HG02610 (cell line): ENCODE measurements around the gene CAPN5.

ENCODE experiments used
- ATAC-seq: cut with Tn5 transposase; IDR thresholded peaks from one replicate; pipeline ENCODE4 v1.9.1; 2021; ENCODE audit warnings: mild to moderate bottlenecking, moderate library complexity; ENCODE audit not compliant: unreplicated experiment

CAPN5 gene

DNA sequence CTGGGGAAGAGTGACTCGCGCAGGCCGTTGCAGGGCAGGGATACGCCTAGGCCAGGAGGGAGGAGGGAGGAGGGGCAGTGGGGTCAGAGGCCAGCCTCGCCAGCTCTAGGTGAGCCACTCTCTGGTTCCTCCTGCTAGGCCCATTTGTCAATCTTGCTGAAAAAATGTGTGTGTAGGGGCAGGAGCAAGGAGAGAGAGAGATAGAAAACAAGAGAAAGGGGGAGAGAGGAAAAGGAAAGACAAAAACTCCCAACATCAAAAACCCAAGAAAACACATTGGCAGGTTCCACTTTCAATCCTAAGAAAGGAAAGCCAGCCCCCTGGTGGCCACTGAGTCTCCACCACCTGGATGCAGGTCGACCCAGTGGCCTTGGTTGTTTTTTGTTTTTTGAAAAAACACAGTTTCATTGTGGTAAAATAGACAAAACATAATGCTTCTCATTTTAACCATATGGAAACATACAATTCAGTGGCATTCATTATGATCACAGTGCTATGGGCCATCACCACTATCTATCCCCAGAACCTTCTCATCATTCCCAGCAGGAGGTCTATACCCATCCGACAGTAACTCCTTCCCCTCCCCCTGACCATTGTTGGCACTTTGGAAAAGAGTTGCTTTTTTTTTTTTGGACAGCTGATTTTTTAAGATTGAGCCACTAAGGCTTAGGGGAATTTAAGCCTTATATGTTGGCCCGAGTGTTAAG is 46.8 kb downstream of the CAPN5 start:
- no peak for ATAC-seq

DNA sequence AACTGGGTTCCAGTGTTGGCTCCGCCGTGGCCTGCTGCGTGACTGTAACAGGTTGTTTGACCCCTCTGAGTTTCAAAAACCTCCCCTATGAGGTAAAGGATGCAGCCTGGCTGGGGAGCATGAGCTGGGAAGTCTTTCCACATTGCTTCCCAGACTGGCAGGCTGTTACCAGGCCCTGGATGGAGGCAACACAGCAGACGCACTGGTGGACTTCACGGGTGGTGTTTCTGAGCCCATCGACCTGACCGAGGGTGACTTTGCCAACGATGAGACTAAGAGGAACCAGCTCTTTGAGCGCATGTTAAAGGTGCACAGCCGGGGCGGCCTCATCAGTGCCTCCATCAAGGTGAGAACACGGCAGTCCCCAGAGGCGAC is 47.3 kb downstream of the CAPN5 start:
- ATAC-seq: no peak

DNA sequence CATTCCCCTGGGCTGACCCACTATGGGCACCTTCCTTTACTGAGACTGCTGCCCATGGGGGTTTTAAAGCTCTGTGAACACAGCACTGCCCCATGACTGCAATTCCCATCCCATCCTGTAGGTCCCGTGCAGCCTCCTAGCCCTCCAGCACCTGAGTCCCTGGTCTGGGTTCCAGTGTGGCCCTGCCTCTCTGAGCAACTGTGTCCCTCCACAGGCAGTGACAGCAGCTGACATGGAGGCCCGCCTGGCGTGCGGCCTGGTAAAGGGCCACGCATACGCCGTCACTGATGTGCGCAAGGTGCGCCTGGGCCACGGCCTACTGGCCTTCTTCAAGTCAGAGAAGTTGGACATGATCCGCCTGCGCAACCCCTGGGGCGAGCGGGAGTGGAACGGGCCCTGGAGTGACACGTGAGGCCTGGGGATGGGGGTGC is 48.4 kb downstream of the CAPN5 start:
- ATAC-seq: no peak

DNA sequence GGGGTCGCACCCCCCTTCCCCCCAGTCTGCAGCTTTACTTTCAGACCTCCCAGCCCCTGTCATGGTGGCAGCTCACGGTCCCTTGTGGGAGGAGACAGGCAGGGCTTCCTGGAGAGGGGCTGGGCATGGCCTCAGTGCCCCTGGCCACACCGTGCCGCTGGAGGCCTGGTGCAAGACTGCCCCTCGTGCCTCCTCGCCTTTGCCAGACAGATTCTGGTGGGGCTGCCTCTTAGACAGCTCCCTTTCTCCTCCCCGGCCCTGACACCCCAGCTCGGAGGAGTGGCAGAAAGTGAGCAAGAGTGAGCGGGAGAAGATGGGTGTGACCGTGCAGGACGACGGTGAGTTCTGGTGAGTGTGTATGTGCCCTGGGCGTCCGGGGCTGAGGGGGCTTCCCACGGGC is 49.2 kb downstream of the CAPN5 start:
- ATAC-seq: no peak

DNA sequence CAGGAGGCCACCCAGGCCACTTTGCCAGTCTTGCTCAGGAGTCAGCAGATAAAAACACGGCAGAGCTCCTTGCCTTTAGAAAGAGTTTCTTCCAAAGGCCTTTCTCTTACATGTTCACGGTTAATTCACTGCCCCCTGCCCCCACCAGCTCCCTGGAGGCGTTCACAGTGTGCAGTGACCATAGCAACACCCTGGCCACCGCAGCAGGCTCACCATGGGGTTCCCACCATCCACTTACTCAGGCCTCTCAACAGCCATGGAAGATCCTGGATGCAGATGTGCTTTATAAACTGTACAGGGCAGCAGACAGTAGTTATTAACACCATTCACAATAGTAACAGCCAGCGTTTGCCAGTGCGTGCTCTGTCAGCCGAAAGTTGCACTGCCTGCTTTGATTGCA is 50.7 kb downstream of the CAPN5 start:
- ATAC-seq: no peak

DNA sequence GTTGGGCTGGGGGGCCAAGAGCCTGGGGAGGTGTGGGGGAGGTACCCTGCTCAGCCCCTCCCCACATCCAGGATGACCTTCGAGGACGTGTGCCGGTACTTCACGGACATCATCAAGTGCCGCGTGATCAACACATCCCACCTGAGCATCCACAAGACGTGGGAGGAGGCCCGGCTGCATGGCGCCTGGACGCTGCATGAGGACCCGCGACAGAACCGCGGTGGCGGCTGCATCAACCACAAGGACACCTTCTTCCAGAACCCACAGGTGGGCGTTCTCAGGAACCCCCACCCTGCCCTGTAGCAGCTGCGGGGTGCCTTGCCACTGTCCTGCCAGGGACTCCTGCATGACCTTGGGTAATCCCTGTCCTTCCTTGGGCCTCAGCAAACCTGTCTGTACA is 51.3 kb downstream of the CAPN5 start:
- ATAC-seq: no peak

DNA sequence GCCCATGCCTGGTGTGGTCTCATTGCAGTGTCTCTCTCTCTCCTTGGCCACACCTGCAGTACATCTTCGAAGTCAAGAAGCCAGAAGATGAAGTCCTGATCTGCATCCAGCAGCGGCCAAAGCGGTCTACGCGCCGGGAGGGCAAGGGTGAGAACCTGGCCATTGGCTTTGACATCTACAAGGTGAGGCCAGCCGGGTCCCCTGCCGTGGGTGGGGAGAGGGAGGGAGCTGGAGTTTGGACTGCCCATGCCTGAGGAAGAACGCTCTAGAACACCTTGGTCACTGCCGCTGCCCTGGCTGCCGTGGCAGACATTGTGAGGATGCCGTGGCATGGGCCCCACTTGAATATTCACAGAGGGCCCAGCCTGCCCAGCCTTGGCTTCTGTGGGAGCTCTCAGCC is 52.2 kb downstream of the CAPN5 start:
- ATAC-seq: no peak

DNA sequence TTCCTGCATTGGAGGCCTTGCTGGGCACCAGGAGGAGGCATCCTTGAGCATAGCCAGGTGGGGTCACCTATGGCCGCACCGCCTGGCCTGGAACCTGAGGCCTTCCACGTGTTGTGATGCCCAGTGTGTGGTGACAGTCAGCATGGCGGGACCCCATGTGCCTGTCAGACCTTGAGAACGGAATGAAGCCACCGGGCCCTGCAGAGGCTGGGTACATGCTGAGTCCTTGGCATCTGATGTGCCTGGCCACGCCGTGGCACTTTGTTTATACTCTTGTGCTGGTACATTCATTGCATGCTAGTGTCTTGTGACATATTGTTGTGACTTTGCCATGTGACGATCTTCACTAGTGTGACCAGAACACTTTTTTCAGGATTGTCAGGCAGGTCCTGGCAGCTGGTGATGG is 52.8 kb downstream of the CAPN5 start:
- no peak for ATAC-seq

DNA sequence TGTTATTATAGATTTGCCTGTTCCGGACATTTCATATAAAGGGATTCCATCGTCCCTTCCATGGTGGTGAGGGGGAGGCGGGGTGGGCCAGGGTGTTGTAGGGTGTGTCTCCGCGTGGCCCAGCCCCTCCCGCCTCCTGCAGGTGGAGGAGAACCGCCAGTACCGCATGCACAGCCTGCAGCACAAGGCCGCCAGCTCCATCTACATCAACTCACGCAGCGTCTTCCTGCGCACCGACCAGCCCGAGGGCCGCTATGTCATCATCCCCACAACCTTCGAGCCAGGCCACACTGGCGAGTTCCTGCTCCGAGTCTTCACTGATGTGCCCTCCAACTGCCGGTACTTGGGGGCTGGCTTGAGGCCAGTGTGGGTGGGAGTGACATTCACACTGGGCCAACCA is 53.8 kb downstream of the CAPN5 start:
- ATAC-seq: no peak

DNA sequence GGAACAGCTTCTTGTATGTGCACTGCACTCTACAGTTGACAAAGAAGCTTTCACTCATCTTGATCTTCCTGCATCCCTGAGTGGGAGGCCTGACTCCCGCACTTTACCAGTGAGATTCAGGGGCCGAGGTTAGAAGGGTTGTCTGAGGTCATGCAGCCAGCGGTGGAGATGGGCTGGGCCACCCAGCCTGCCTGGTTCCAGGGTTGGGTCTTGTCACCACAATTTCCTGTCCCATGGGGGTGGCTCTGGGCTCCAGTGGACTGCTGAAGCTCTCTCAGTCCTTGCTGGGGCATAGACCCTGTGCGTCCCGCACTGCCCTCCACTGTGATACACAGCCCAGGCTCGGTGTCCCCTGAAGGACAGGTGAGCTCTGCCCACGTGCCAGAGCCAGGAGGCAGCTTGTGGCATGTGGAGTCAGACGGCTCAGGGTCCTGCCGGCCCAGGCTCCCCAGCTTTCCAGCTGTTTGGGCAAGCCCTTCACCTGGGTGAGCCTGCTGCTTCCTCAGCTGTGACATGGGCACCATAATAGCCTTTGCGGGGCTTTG is 54.4 kb downstream of the CAPN5 start:
- ATAC-seq: no peak

DNA sequence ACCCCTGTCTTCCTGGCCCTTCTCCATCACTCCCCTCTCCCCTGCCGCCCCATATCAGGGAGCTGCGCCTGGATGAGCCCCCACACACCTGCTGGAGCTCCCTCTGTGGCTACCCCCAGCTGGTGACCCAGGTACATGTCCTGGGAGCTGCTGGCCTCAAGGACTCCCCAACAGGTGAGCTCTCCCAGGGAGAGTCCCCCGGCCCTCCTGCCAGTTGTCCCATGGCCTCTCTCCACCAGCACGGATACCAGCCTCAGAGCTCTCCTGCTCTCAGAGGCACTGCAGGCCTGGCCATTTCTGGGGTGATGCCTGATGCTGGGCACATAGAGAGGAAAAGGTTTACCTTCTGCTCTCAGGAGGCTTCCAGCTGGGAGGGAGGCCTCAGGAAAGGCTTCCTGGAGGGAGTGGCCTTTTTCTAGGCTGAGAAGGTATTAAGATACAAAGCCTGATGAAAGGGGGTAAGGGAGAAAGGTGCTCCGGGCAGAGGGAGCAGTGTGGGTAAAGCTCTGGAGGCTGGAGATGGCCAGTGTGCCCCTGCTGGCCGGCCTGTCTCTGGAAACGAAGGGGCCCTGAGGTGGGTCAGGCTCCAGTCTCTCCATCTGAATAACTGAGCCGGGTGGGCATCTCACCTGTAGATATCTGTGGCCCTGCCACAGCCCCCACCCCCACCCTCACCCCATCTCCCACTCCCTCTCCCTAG is 55.3 kb downstream of the CAPN5 start:
- no peak for ATAC-seq

DNA sequence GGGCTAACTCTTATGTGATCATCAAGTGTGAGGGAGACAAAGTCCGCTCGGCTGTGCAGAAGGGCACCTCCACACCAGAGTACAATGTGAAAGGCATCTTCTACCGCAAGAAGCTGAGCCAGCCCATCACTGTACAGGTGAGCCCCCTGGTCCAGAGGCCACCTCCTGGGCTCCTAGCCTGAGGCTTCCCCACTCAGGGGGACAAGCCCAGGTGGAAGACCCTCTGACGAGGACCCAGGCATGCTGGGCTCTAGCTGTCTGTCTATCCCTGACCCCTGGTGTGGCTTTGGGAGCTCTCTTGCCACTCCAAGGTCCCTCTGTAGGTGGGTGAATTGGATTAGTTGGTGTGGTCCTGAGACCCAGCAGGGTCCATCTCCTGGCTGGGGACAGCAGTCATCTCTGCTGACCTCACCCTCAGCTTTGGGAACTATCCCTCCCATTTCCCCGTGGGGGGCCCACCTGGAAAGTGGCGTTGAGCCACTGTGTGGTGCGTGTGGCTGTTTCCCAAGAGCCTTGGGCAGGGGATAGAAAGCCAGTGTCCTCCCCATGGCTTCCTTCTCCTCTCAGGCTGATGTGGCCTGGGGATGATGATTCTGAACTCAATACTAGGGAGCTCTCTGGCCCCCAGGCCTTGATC is 55.9 kb downstream of the CAPN5 start:
- ATAC-seq: no peak

DNA sequence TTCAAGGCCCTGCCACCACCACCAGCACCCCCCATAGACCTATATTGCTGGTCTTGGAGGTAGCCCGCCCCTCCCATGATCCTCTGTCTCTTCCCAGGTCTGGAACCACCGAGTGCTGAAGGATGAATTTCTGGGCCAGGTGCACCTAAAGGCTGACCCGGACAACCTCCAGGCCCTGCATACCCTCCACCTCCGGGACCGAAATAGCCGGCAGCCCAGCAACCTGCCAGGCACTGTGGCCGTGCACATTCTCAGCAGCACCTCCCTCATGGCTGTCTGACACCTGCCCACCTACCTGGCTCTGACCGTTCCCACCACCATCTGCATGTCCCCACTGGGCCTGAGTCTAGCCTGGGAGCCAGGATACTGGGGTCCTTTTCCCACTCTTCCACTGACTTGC is 56.8 kb downstream of the CAPN5 start:
- ATAC-seq: no peak

DNA sequence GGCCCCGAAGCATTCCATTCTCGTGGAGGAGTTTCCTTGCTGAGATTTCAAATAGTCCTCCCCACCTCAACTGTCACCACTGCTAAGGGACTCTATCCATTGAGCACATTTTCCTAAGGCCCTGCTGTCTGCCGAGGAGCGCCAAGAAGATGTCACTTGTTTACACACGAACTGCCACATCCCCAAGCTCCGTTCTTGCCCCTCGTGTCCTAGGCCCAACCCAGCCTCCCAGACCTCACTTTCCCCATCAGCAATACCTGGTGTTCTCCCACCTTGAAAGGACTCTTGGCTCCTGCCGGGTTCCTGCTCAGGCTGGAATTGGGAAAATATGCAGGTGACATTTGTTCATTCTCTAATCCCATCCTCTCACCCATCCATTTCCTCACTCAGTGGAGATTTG is 57.3 kb downstream of the CAPN5 start:
- ATAC-seq: no peak

DNA sequence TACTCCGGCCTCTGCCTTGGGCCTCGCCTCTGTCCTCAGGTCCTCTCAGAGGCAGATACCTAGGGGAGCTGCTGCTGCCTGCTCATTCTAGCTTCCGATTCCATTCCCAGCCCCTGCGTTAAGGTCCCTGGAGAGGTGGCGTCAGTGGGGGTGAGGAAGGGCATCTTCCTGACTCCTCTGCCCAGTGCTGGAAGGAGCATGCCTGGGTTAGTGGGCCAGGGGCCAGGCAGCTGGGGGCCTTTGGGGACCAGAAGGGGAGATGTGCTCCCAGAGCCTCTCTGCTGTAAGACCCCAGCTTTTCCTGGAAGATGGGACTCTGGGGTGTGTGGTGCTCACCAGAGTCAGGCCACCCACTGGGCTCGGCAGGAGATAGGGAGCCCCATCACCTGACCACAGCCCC is 57.7 kb downstream of the CAPN5 start:
- ATAC-seq: no peak

DNA sequence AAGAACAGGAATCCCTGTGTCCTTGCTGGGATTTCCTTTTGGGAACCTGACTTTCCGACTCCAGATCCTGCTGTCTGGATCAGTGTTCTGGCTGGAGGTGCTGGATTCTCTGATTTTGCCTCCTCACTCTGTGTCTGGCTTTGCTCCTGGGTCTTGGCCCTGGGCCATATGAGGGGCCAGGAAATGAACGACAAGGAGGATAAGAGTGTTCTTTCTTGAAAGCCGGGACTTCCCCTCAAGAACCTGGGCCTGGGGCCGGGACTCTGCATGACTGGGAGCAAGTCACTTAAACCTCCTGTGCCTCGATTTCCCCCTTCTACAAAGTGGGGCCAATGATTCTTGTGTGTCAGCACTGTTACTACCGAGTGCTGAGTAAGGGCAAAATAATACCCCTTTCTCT is 58.4 kb downstream of the CAPN5 start:
- ATAC-seq: no peak

DNA sequence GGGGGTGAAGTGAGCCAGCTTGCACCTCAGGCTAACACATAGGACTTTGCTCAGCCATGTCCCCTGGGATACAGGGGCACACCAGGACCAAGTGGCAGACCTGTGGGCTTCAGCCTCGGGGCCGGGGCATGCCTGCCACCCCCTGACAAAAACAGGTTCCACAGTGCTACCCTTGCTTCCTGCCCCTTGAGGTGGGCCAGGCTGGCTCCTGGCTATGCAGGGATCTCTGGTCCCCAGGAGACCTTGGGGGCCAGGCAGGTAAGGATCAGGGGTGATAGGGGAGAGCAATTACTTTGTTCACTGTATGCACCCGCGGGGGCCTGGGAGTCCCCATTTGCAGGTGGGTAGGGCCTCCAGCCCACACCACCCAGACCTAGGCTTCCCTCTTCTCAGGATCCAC is 58.9 kb downstream of the CAPN5 start:
- no peak for ATAC-seq

DNA sequence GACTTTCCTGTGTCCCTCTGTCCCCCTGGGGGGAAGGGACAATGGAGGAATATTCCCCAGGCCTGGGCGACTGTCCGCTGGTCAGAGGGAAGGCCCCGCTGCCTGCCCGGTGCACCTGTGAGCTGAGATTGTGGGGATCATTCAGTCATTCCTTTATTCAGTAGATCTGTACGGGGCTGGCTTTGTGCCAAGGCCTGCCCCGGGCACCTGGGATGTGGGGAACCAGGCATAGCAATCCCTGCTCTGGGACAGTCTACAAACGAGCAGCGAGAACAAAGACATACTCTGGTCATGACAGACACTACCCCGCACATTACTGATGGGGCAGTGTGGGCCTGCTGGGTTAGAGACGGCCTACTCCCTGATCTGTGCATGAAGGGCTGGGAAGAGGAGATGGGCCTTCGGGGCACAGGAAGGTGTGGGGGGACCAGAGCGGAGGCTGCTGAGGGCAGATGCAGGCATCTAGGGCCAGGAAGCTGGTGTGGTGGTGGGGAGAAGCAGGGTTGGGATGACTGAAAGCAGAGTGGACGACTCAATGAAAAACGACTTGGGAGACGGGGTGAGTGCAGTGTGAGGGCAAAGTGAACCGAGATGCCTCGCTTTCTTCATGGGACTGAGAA is 59.5 kb downstream of the CAPN5 start:
- no peak for ATAC-seq

DNA sequence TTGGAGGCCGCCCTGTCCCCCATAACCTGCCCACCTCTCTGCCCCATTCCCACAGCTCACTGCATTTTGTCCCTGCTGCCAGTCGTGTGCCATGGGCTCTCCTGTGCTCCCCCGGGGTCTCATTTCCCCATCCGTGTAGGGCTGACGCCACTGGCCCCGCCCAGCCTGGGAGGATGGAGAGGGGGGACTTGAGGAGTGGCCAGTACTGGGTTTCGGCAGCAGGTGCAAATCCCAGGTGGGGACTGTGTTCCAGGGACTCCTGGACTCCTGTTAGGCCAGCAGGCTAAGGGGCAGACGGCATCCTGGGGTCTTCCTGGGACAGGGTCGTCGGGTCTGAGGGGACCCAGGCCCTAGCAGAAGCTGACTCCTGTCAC is 60.1 kb downstream of the CAPN5 start:
- no peak for ATAC-seq

DNA sequence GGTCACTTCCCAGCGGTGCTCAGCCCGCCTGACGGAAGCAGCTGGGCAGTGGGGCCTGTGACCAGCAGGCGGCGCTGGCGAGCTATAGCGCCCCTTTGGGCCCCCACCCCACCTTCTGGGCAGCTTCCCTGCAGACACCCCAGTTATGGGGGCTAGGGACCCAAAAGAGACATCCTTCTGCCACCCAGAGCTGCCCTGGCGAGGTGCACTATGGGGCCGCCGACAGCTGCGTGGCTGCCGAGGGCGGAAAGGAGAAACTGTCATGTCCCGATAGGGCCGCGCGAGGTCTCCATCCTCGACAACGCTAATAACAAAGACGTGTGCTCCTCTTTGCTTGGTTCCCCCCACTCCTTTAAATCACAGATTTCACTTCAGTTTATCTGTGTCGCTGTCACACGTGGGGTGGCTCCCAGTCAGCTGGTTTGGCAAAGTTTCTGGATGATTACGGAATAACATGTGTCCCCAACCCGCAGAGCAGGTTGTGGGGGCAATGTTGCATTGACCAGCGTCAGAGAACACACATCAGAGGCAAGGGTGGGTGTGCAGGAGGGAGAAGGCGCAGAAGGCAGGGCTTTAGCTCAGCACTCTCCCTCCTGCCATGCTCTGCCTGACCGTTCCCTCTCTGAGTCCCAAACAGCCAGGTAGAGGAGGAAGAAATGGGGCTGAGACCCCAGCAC is 60.6 kb downstream of the CAPN5 start:
- ATAC-seq: no peak
